ENCODE results near the gene USP48. TPM values are rescaled to one million over a fixed set of nuclear protein-coding genes. Genes with fewer than 3 reads are reported as not detected.

The USP48 gene
- total RNA-seq, 1 donor from 2014 or later: 78.7 TPM

DNA sequence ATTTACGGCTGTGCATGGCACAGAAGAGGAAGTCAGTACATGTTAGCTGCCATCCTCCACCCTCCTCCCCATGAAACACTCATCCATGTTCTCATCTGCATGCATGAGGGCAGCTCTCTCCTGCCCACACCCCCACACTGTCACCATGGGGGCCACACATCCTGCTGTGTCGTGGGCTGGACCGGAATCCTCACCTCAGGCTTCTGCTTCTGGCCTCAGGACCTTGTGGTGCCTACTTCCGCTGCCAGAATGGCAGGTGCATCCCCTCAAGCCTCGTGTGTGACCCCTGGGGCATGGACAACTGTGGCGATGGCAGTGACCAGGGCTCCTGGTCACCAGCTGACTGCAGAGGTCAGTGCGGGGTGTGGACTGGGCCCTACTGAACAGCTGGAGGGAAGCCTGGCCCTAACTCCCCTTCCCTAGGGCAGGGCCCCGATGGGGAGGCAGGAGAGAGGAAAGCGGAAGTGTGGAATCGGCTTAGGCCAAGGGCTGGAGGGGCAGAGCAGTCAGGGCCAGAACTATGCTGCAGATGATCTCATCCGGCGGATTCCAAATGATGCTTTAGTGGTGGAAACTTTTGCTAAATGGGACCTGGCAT is 32.9 kb upstream of the USP48 start:
- TF ChIP-seq, protein P1, sequence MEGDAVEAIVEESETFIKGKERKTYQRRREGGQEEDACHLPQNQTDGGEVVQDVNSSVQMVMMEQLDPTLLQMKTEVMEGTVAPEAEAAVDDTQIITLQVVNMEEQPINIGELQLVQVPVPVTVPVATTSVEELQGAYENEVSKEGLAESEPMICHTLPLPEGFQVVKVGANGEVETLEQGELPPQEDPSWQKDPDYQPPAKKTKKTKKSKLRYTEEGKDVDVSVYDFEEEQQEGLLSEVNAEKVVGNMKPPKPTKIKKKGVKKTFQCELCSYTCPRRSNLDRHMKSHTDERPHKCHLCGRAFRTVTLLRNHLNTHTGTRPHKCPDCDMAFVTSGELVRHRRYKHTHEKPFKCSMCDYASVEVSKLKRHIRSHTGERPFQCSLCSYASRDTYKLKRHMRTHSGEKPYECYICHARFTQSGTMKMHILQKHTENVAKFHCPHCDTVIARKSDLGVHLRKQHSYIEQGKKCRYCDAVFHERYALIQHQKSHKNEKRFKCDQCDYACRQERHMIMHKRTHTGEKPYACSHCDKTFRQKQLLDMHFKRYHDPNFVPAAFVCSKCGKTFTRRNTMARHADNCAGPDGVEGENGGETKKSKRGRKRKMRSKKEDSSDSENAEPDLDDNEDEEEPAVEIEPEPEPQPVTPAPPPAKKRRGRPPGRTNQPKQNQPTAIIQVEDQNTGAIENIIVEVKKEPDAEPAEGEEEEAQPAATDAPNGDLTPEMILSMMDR (IDR thresholded peaks at IDR 0.05; ENCODE audit: partially characterized antibody, unreplicated experiment): no peak
- Mint-ChIP-seq H3K4me1 (ENCODE audit: low read depth, unreplicated experiment) (no peaks in the 10 kb centered on the region), H3K27ac (ENCODE audit: unreplicated experiment) (no peak overlapping the region), H3K9me3 (ENCODE audit: unreplicated experiment) (no peaks in the 10 kb centered on the region), H3K4me3 (ENCODE audit: unreplicated experiment) (no peak overlapping the region), H3K27me3 (ENCODE audit: unreplicated experiment) (peaks cover 7% of the 10 kb centered on the region), H3K36me3 (ENCODE audit: unreplicated experiment) (no peaks in the 10 kb centered on the region)
- no peak for DNase-seq

- TF ChIP-seq, protein P1 (IDR thresholded peaks at IDR 0.05; ENCODE audit: partially characterized antibody, unreplicated experiment): no peak
- Mint-ChIP-seq H3K36me3 (ENCODE audit: unreplicated experiment) (no peaks in the 10 kb centered on the region), H3K9me3 (ENCODE audit: unreplicated experiment) (no peaks in the 10 kb centered on the region), H3K27me3 (ENCODE audit: unreplicated experiment) (peaks cover 7% of the 10 kb centered on the region), H3K4me1 (ENCODE audit: low read depth, unreplicated experiment) (no peaks in the 10 kb centered on the region), H3K27ac (ENCODE audit: unreplicated experiment) (no peak overlapping the region), H3K4me3 (ENCODE audit: unreplicated experiment) (peak overlapping the region; percentile 55)
- no peak for DNase-seq
These were observed 32.1 kb upstream of the USP48 start for GRCh38 chr1:21814981-21815582.

- TF ChIP-seq, protein P1 (IDR thresholded peaks at IDR 0.05; ENCODE audit: partially characterized antibody, unreplicated experiment): peak; percentile 97
- peak; percentile 68 for DNase-seq
- Mint-ChIP-seq H3K36me3 (ENCODE audit: unreplicated experiment) (no peaks in the 10 kb centered on the region), H3K27ac (ENCODE audit: unreplicated experiment) (no peak overlapping the region), H3K4me1 (ENCODE audit: low read depth, unreplicated experiment) (no peaks in the 10 kb centered on the region), H3K27me3 (ENCODE audit: unreplicated experiment) (peaks cover 7% of the 10 kb centered on the region), H3K4me3 (ENCODE audit: unreplicated experiment) (peak overlapping the region; percentile 30), H3K9me3 (ENCODE audit: unreplicated experiment) (no peaks in the 10 kb centered on the region)
These were observed 31.4 kb upstream of the USP48 start for GRCh38 chr1:21814241-21814918.

DNA sequence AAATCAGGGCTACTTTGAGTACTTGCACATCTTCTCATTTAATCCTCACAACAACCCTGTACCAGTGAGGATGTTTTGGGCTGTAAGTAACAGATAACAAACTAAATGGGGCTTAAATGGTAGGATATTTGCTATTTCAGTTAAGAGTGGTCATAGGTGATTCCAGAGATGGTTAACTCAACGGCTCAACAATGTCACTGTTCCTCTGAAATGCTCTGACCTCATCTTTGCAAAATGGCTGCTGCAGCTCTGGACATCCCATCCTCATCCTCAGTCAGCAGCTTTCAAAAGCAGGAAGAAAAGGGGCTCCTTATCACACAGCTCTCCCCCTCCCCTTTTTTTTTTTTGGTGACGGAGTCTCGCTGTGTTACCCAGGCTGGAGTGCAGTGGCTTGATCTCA is 30.6 kb upstream of the USP48 start:
- no peak overlapping the region for H3K4me3 Mint-ChIP-seq (ENCODE audit: unreplicated experiment)
- no peak overlapping the region for H3K27ac Mint-ChIP-seq (ENCODE audit: unreplicated experiment)
- H3K4me1 Mint-ChIP-seq (ENCODE audit: low read depth, unreplicated experiment): no peaks in the 10 kb centered on the region
- no peak for DNase-seq
- TF ChIP-seq, protein P1 (IDR thresholded peaks at IDR 0.05; ENCODE audit: partially characterized antibody, unreplicated experiment): no peak
- no peaks in the 10 kb centered on the region for H3K36me3 Mint-ChIP-seq (ENCODE audit: unreplicated experiment)
- peaks cover 7% of the 10 kb centered on the region for H3K27me3 Mint-ChIP-seq (ENCODE audit: unreplicated experiment)
- H3K9me3 Mint-ChIP-seq (ENCODE audit: unreplicated experiment): no peaks in the 10 kb centered on the region

GRCh38 chr1:21811875-21812305 is 28.9 kb upstream of the USP48 start, which contains the start of gene LDLRAD2:
Gene LDLRAD2, plus strand, starts transcription at chr1:21812265. Its CDS starts 187 bp downstream, at chr1:21812452.
- Mint-ChIP-seq H3K9me3 (ENCODE audit: unreplicated experiment) (no peaks in the 10 kb centered on the region), H3K27me3 (ENCODE audit: unreplicated experiment) (peaks cover 7% of the 10 kb centered on the region), H3K36me3 (ENCODE audit: unreplicated experiment) (no peaks in the 10 kb centered on the region), H3K4me1 (ENCODE audit: low read depth, unreplicated experiment) (no peaks in the 10 kb centered on the region), H3K27ac (ENCODE audit: unreplicated experiment) (no peak within 1 kb of the TSS), H3K4me3 (ENCODE audit: unreplicated experiment) (no peak within 1 kb of the TSS)
- no peak for DNase-seq
- TF ChIP-seq, protein P1 (IDR thresholded peaks at IDR 0.05; ENCODE audit: partially characterized antibody, unreplicated experiment): no peak
